ENCODE measurements around the gene ANTKMT.

ANTKMT gene

DNA sequence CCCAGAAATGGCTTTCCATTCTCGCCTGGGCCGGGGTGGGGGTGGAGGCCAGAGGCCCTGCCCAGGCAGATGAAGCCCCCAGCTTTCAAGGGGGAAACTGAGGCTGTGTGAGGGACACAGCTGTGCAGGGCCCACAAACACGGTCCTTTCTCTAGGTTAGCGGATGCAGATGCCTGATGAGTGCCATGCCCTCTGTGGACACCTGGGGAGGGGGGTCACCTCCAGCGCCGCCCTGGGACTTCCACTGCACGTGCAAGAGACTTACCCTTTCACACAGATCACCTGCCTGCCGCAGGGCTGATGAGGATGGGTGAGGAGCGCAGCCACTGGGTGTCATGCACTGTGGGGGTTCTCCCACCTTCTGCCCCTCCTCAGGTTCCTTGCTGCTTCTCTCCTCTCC is 2.6 kb upstream of the ANTKMT start:
- TF ChIP-seq, protein P1, sequence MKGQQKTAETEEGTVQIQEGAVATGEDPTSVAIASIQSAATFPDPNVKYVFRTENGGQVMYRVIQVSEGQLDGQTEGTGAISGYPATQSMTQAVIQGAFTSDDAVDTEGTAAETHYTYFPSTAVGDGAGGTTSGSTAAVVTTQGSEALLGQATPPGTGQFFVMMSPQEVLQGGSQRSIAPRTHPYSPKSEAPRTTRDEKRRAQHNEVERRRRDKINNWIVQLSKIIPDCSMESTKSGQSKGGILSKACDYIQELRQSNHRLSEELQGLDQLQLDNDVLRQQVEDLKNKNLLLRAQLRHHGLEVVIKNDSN (IDR thresholded peaks at IDR 0.05): no peak
- TF ChIP-seq TEAD4 (IDR thresholded peaks at IDR 0.05) (no peak), ZBTB7A (IDR thresholded peaks at IDR 0.05; ENCODE audit: low read depth) (no peak), CREB1 (IDR thresholded peaks at IDR 0.05; ENCODE audit: low read depth) (no peak), CEBPB (IDR thresholded peaks at IDR 0.05) (no peak), EP300 (IDR thresholded peaks at IDR 0.05; ENCODE audit: borderline replicate concordance) (no peak), FOXM1 (IDR thresholded peaks at IDR 0.05; ENCODE audit: borderline replicate concordance, low read depth) (no peak), REST (IDR thresholded peaks at IDR 0.05; ENCODE audit: low read depth) (no peak), TAF1 (IDR thresholded peaks at IDR 0.05; ENCODE audit: low read depth) (no peak)
- TF ChIP-seq, protein P2, sequence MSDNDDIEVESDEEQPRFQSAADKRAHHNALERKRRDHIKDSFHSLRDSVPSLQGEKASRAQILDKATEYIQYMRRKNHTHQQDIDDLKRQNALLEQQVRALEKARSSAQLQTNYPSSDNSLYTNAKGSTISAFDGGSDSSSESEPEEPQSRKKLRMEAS (IDR thresholded peaks at IDR 0.05): no peak

- TF ChIP-seq TCF12 (IDR thresholded peaks at IDR 0.05; ENCODE audit: low read depth) (no peak), REST (IDR thresholded peaks at IDR 0.05; ENCODE audit: low read depth) (no peak), EGR1 (IDR thresholded peaks at IDR 0.05) (no peak), FOXM1 (IDR thresholded peaks at IDR 0.05; ENCODE audit: borderline replicate concordance, low read depth) (no peak), TEAD4 (IDR thresholded peaks at IDR 0.05) (no peak), TAF1 (IDR thresholded peaks at IDR 0.05; ENCODE audit: low read depth) (no peak), EP300 (IDR thresholded peaks at IDR 0.05; ENCODE audit: borderline replicate concordance) (no peak), NFIC (IDR thresholded peaks at IDR 0.05) (no peak), YY1 (IDR thresholded peaks at IDR 0.05; ENCODE audit: low read depth) (no peak), ZBTB7A (IDR thresholded peaks at IDR 0.05; ENCODE audit: low read depth) (no peak)
- TF ChIP-seq, protein P1 (IDR thresholded peaks at IDR 0.05): no peak
- TF ChIP-seq, protein P2 (IDR thresholded peaks at IDR 0.05): no peak
Measured at GRCh38 chr16:718922-719321, 2.0 kb upstream of the ANTKMT start.

- TF ChIP-seq, protein P1 (IDR thresholded peaks at IDR 0.05): no peak
- TF ChIP-seq REST (IDR thresholded peaks at IDR 0.05; ENCODE audit: low read depth) (no peak), EGR1 (IDR thresholded peaks at IDR 0.05) (no peak), NFIC (IDR thresholded peaks at IDR 0.05) (no peak), EP300 (IDR thresholded peaks at IDR 0.05; ENCODE audit: borderline replicate concordance) (no peak), TEAD4 (IDR thresholded peaks at IDR 0.05) (no peak), CEBPB (IDR thresholded peaks at IDR 0.05) (no peak), FOXM1 (IDR thresholded peaks at IDR 0.05; ENCODE audit: borderline replicate concordance, low read depth) (no peak), CREB1 (IDR thresholded peaks at IDR 0.05; ENCODE audit: low read depth) (no peak), TCF12 (IDR thresholded peaks at IDR 0.05; ENCODE audit: low read depth) (no peak), RAD21 (IDR thresholded peaks at IDR 0.05; ENCODE audit: low read depth) (no peak; the same call in none of the 2 replicates), YY1 (IDR thresholded peaks at IDR 0.05; ENCODE audit: low read depth) (no peak), TAF1 (IDR thresholded peaks at IDR 0.05; ENCODE audit: low read depth) (no peak), ZBTB7A (IDR thresholded peaks at IDR 0.05; ENCODE audit: low read depth) (no peak)
- TF ChIP-seq, protein P2 (IDR thresholded peaks at IDR 0.05): no peak
Measured at GRCh38 chr16:719815-720446, 1.0 kb upstream of the ANTKMT start.
